Fibroblast of lung (primary cell): Measurements from ENCODE around the gene FAM13A.

Experiments used
- CTCF ChIP-seq, 2 donors: IDR thresholded peaks in 1 of 2; conservative IDR thresholded peaks in 1 of 2; 1 replicate in 1 of 2; 2 replicates in 1 of 2; pipeline ENCODE4 v1.5.1; 2011 to 2012; ENCODE audit warnings: low read length in 2 of 2, control low read depth in 1 of 2, inconsistent platforms in 1 of 2, low read depth in 1 of 2, mild to moderate bottlenecking in 1 of 2
- EZH2 ChIP-seq: IDR thresholded peaks from 2 replicates; pipeline ENCODE4 v1.5.1; 2012; ENCODE audit warnings: low read length, control low read depth, mild to moderate bottlenecking; ENCODE audit errors: missing control alignments

GRCh38 chr4:88803600-88804096 lies 253.3 kb downstream of the FAM13A start:
- no peak for TF ChIP-seq CTCF (conservative IDR thresholded peaks at IDR 0.05 in 1 of 2, IDR thresholded peaks at IDR 0.05 in 1 of 2; ENCODE audit: low read depth in 1 of 2, low read length in 2 of 2)
- no peak for TF ChIP-seq EZH2
